ENCODE data around the gene FBXO45. TPM values are rescaled to one million over a fixed set of nuclear protein-coding genes. Genes with fewer than 3 reads are reported as not detected.

Gene FBXO45
- total and polyA plus RNA-seq, 2 of the 13 experiments (the other 11 are each of a cell fraction or from before 2014, with no cell fraction given), result 7.0 to 12.1 TPM

GRCh38 chr3:196563721-196564225, 4.7 kb upstream of the FBXO45 start:
- CTCF ChIA-PET (ENCODE audit: low intra/inter-chr PET ratio, low total read pairs), result no interaction called here
- Histone ChIP-seq H3K27ac (ENCODE audit: extremely low read length, insufficient read depth, low read length) (no peak overlapping the region), H3K79me2 (ENCODE audit: insufficient read depth, low read length) (peaks cover 13% of the 10 kb centered on the region), H3K9me3 (ENCODE audit: low read length) (no peaks in the 10 kb centered on the region), H3K4me1 (ENCODE audit: insufficient read depth, low read length) (peaks cover 9% of the 10 kb centered on the region), H3K4me2 (ENCODE audit: low read depth, low read length) (no peak overlapping the region), H4K20me1 (ENCODE audit: insufficient read depth, low read length) (no peaks in the 10 kb centered on the region), H3K27me3 (ENCODE audit: control insufficient read depth in 1 of 2, insufficient read depth in 2 of 2, low read length in 2 of 2) (peaks cover 0 to 3% of the 10 kb centered on the region in 2 experiments; a peak in 1 of 5 replicates), H3K9ac (ENCODE audit: insufficient read depth, low read depth, low read length) (no peak overlapping the region), H3K36me3 (replicated peaks in 1 of 2; ENCODE audit: control insufficient read depth in 1 of 2, insufficient read depth in 2 of 2, low read length in 2 of 2) (peaks cover 2 to 6% of the 10 kb centered on the region in 2 experiments; a peak in 1 of 5 replicates), H3K4me3 (replicated peaks in 1 of 3; ENCODE audit: insufficient read depth in 1 of 3, low read depth in 2 of 3, low read length in 3 of 3) (no peak overlapping the region), H2AFZ (ENCODE audit: low read length) (no peak overlapping the region)
- POLR2A ChIA-PET, result no interaction called here
- FAIRE-seq, result no peak
- intact Hi-C loops (cut with micrococcal nuclease; ENCODE audit: unreplicated experiment), result no loop called here
- no peak for ATAC-seq
- no TSS peak for BruUV-seq (replicated peaks)
- TF ChIP-seq MAFK (conservative IDR thresholded peaks at IDR 0.05 in 1 of 2, IDR thresholded peaks at IDR 0.05 in 1 of 2; ENCODE audit: low read length in 2 of 2), result peak; percentile 65 to 79; a peak in 3 of 4 replicates
- peak; percentile 70 for TF ChIP-seq MAFF (IDR thresholded peaks at IDR 0.05; ENCODE audit: low read depth, low read length)
- TF ChIP-seq POGK (CRISPR knock-in tag; conservative IDR thresholded peaks at IDR 0.05), result no peak
- in situ Hi-C loops (cut with HindIII; ENCODE audit: extremely low pct_ligation_motif_present, low pct_unique_long_range_greater_than_20kb), result no loop called here
- no peak for DNase-seq (ENCODE audit: low spot score)
- 98% methylated on average over 9 of the region's 9 CpGs for WGBS (ENCODE audit: low lambda C conversion rate)

GRCh38 chr3:196569003-196569516, 600 bp downstream of the FBXO45 start:
- in situ Hi-C loops (cut with HindIII; ENCODE audit: extremely low pct_ligation_motif_present, low pct_unique_long_range_greater_than_20kb), result no loop called here
- TF ChIP-seq ZNF768 (CRISPR knock-in tag; IDR thresholded peaks at IDR 0.05), result peak; percentile 22; the same call in 1 of the 2 replicates
- peak; percentile 14; the same call in 1 of the 2 replicates for TF ChIP-seq DMAP1 (CRISPR knock-in tag; IDR thresholded peaks at IDR 0.05)
- 0 out of 2 replicates have a peak, but pooled peaks have one; percentile 15 for TF ChIP-seq ELF1 (CRISPR knock-in tag; IDR thresholded peaks at IDR 0.05)
- no peak for TF ChIP-seq SOX6 (IDR thresholded peaks at IDR 0.05)
- 0 out of 2 replicates have a peak, but pooled peaks have one; percentile 13 for TF ChIP-seq SOX6 (CRISPR knock-in tag; IDR thresholded peaks at IDR 0.05)
- peak; percentile 55; the same call in 1 of the 2 replicates for TF ChIP-seq PRMT3 (CRISPR knock-in tag; IDR thresholded peaks at IDR 0.05; ENCODE audit: borderline replicate concordance, low read depth)
- 0 out of 2 replicates have a peak, but pooled peaks have one; percentile 44 for TF ChIP-seq ZNF510 (CRISPR knock-in tag; IDR thresholded peaks at IDR 0.05; ENCODE audit: low read depth)
- TF ChIP-seq, protein P1, sequence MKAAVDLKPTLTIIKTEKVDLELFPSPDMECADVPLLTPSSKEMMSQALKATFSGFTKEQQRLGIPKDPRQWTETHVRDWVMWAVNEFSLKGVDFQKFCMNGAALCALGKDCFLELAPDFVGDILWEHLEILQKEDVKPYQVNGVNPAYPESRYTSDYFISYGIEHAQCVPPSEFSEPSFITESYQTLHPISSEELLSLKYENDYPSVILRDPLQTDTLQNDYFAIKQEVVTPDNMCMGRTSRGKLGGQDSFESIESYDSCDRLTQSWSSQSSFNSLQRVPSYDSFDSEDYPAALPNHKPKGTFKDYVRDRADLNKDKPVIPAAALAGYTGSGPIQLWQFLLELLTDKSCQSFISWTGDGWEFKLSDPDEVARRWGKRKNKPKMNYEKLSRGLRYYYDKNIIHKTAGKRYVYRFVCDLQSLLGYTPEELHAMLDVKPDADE (CRISPR knock-in tag; IDR thresholded peaks at IDR 0.05), result no peak

More at GRCh38 chr3:196569003-196569516, 600 bp downstream of the FBXO45 start:
- intact Hi-C loops (cut with micrococcal nuclease; ENCODE audit: unreplicated experiment), result no loop called here
- Histone ChIP-seq H3K9ac (ENCODE audit: insufficient read depth, low read depth, low read length) (peak overlapping the region; percentile 85), H4K20me1 (ENCODE audit: insufficient read depth, low read length) (no peaks in the 10 kb centered on the region), H3K79me2 (ENCODE audit: insufficient read depth, low read length) (peaks cover 55% of the 10 kb centered on the region), H3K4me3 (replicated peaks in 1 of 3; ENCODE audit: insufficient read depth in 1 of 3, low read depth in 2 of 3, low read length in 3 of 3) (peak overlapping the region; percentile 89 to 98 (median 90)), H3K9me3 (ENCODE audit: low read length) (no peaks in the 10 kb centered on the region), H3K4me2 (ENCODE audit: low read depth, low read length) (peak overlapping the region; percentile 78), H3K27ac (ENCODE audit: extremely low read length, insufficient read depth, low read length) (peak overlapping the region; percentile 81), H3K36me3 (replicated peaks in 1 of 2; ENCODE audit: control insufficient read depth in 1 of 2, insufficient read depth in 2 of 2, low read length in 2 of 2) (no peaks in the 10 kb centered on the region), H2AFZ (ENCODE audit: low read length) (no peak overlapping the region), H3K27me3 (ENCODE audit: control insufficient read depth in 1 of 2, insufficient read depth in 2 of 2, low read length in 2 of 2) (peaks cover 0 to 3% of the 10 kb centered on the region in 2 experiments; a peak in 1 of 5 replicates), H3K4me1 (ENCODE audit: insufficient read depth, low read length) (peaks cover 39% of the 10 kb centered on the region)
- ATAC-seq (peak; percentile 54), FAIRE-seq (no peak), DNase-seq (ENCODE audit: low spot score) (peak; percentile 14)
- BruUV-seq (replicated peaks), result no TSS peak
- POLR2A ChIA-PET, result interaction anchor here (0.7 to 1.0 kb wide), 3 partner anchors 12 to 119 kb away, joined by 3 to 4 read pairs (median 3); partner anchors contain the start of gene RNF168
- CTCF ChIA-PET (ENCODE audit: low intra/inter-chr PET ratio, low total read pairs), result no interaction called here
- WGBS (ENCODE audit: low lambda C conversion rate), result 3% methylated on average over 8 of the region's 44 CpGs
